SH-SY5Y (cell line): Measurements from ENCODE around the gene DOK7.

Experiments used
- GATA2 ChIP-seq: IDR thresholded peaks from 2 replicates; pipeline ENCODE4 v1.6.1; 2011; ENCODE audit warnings: mild to moderate bottlenecking, low read depth, low read length
- GATA3 ChIP-seq: IDR thresholded peaks from 2 replicates; pipeline ENCODE4 v1.6.1; 2011; ENCODE audit warnings: low read depth, mild to moderate bottlenecking, low read length, moderate library complexity

- TF ChIP-seq GATA2 (no peak), GATA3 (no peak)
Observed at GRCh38 chr4:3524920-3525319, 61.8 kb downstream of the DOK7 start.
